ENCODE data around the gene HOXB1.
"Not testable (repeated sequence)": the region's sequence is repeated elsewhere in the genome, so short reads cannot be mapped to it uniquely, and the experiment has no call there.

Gene HOXB1

DNA sequence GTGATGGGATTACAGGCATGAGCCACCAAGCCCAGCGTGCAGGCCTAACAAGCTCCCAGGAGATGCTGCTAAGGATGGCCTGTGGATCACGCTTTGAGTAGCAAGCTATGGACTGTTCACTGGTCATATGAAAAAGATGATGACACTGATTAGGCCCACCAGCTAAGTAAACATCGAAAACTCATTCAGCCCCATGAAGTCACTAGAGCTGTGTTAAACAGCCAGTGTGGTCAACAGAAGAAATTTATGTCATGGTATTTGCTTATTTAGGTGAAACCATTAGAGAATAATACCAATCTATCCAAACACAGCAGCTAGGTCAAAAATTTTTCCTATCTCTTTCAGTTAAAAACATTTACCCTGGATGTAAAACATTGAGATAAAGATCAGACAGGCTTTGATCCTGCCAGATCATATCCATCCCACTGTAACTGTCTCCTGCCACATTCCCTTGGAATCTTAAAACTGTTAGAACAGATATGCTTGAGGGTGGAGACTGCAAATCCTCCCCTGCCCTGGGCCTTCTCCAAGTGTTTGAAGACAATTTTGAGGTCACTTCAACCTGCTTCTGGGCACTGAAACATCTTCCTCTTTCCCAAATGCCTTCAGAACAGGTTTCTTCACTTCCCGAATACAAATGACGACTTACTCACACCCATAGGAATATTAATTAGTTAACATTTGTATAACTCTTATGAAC lies 30.9 kb downstream of the HOXB1 start:
- no peak for DNase-seq (ENCODE audit: low read depth in 2 of 2, low spot score in 1 of 2)

DNA sequence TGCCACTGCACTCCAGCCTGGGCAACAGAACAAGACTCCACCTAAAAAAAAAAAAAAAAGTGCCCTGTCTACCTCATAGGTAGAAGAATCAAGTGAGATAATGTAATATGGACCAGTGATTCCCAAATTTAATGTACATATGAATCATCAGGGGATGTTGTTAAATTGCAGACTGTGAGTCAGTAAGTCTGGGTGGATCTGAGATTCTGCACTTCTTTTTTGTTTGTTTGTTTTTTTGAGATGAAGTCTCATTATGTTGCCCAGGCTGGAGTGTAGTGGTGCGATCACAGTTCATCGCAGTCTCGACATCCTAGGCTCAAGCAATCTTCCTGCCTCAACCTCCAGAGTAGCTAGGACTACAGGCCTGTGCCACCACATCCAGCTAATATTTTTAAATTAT lies 31.6 kb downstream of the HOXB1 start:
- DNase-seq (ENCODE audit: low read depth in 2 of 2, low spot score in 1 of 2), result no peak

DNA sequence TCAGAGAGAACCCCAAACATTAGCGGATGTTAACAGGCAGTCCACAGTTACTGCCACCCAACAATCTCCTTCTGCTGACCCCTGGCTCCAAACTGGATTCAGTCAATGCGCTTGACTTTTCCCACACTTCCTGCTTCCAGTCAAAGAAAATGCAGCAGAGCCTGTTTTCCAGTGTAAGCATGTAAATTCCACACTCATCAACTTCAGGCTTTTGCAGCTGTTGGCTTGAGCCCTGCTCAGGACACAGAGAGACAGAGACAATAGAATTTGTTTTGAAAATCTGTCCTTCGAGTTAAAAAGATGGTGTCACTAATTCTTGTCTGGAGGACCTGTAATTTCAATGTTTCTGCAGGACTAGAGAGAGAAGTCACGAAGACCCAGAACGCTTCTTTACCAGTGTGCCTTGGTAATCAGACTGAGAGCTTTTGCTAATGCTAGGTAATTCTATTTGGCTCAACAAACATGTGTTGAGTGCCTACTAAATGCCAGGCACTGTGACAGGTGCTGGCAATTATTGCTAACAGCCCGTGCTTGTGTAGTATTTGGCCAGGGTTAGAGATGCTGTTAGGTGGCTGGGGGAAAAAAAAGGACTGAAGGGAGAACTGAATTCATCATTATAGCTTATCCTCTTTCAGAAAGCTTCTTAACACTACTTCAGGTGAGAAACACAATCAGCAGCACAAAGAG lies 32.5 kb downstream of the HOXB1 start:
- no peak for DNase-seq (ENCODE audit: low read depth in 2 of 2, low spot score in 1 of 2)

DNA sequence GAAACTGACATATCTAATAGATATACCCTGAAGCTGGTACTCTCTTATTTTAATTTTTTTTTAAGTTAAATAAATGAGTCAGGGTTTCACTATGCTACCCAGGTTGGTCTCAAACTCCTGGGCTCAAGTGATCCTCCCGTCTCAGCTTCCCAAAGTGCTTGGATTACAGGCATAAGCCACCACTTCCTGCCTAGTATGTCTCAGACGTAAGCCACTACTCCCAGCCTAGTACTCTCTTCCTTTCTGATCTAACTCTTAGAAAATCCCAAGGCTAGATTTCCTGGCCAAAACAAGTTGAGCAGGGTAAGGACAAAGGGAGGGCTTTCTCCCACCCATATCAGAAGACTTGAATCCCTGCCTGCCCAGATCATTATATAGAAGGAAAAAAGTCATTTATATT lies 33.7 kb downstream of the HOXB1 start:
- DNase-seq (ENCODE audit: low read depth in 2 of 2, low spot score in 1 of 2), result no peak

GRCh38 chr17:48494335-48494734 lies 36.5 kb downstream of the HOXB1 start:
- no peak for DNase-seq (ENCODE audit: low read depth in 2 of 2, low spot score in 1 of 2)

GRCh38 chr17:48492401-48493298 lies 38.2 kb downstream of the HOXB1 start:
- peak; percentile 27 to 31 for DNase-seq (ENCODE audit: low read depth in 2 of 2, low spot score in 1 of 2)

- no peak for DNase-seq (ENCODE audit: low read depth in 2 of 2, low spot score in 1 of 2)
Measured at GRCh38 chr17:48491527-48492273, 39.1 kb downstream of the HOXB1 start.

DNA sequence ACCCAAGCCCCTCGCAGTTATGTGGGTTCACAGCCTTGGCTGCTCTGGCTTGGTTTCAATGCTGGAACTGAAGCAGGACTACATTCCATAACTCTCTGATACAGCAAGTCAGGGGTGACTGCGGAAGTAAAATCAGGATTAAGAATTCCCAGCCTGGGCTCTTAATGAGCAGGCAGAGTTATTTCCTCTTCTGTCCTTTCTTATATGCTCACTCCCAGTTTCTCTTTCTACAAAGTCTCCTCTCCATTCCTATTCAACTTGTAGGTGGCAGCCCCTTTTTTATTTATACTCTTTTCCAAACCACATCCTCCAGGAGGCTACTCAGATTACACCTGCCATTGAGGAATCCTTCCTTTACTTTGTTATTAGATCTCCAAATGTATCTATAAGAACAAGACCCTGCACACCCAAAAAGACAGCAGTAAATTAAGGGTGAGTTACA lies 40.3 kb downstream of the HOXB1 start:
- DNase-seq (ENCODE audit: low read depth in 2 of 2, low spot score in 1 of 2), result no peak

DNA sequence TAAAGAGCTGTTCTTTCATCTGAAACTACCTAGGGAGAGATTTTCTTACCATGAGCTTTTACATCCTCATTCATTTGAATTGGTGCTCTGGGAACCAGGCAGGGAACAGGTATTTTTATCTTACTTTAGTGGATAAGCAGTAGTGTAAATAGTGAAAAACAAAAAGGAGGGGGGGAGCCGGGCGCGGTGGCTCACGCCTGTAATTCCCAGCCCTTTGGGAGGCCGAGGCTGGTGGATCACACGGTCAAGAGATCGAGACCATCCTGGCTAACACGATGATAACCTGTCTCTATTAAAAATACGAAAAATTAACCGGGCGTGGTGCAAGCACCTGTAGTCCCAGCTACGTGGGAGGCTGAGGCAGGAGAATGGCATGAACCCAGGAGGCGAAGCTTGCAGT lies 41.0 kb downstream of the HOXB1 start:
- DNase-seq (ENCODE audit: low read depth in 2 of 2, low spot score in 1 of 2), result no peak

GRCh38 chr17:48488548-48489106 lies 42.2 kb downstream of the HOXB1 start:
- DNase-seq (ENCODE audit: low read depth in 2 of 2, low spot score in 1 of 2), result no peak

DNA sequence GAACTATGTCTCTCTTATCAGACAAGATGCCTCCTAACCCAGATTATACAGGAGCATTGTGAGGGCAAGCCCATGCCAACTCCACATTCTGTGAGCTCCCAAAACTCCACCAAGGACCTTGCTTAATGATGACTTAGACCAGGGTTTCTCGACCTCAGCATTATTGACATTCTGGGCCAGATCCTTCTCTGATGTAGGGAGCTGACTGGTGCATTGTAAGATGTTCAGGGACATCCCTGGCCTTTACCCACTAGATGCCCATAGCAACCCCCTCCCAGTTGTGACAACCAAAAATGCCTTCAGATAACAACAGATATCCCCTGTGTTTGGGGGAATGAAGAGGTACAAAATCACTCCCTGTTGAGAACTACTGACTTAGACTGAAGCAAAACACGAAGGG lies 43.6 kb downstream of the HOXB1 start:
- no peak for DNase-seq (ENCODE audit: low read depth in 2 of 2, low spot score in 1 of 2)

GRCh38 chr17:48486557-48486956 lies 44.3 kb downstream of the HOXB1 start:
- no peak for DNase-seq (ENCODE audit: low read depth in 2 of 2, low spot score in 1 of 2)

GRCh38 chr17:48484850-48485249 lies 46.0 kb downstream of the HOXB1 start:
- no peak for DNase-seq (ENCODE audit: low read depth in 2 of 2, low spot score in 1 of 2)

DNA sequence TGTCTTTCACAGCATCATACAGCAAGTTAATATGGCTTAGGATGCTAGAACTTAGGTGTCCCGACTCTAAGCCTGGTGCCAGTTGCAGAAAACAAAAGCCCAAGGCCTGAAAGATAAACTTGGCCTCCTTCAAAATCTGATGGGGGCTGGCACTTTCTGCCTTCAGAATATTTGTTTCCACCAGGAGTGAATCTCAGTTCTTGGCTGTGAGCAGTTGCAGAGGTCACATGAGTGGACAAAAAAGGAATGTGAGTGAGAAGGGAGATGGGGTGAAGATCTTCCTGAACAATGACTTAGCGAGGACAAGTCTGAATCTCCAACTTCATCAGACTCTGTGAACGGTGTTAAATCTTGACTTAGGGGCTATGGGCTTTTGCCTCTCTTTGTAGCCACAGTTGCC lies 46.6 kb downstream of the HOXB1 start:
- DNase-seq (ENCODE audit: low read depth in 2 of 2, low spot score in 1 of 2), result no peak

- DNase-seq (ENCODE audit: low read depth in 2 of 2, low spot score in 1 of 2), result no peak
Measured at GRCh38 chr17:48483471-48484131, 47.2 kb downstream of the HOXB1 start.

DNA sequence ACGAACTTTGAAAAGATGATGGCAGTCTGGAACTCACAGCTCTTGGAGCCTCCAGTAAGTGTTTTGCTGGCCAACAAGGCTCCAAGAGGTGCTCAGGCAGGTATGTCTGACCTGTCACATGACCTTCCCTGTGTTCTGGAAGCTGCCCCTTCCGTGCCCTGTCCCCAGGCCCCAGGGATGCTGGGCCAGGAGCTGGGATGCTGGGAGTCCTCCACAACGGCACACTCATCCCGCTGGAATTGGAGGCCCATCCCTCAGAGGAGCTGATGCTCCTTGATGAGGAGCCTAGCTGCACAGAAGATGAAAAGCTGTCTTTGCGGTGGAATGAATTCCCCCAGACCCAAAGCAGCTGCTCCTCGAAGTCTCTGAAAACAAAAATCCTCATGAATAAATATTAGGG lies 47.8 kb downstream of the HOXB1 start:
- no peak for DNase-seq (ENCODE audit: low read depth in 2 of 2, low spot score in 1 of 2)

GRCh38 chr17:48482301-48482700 lies 48.5 kb downstream of the HOXB1 start:
- not testable (repeated sequence) for DNase-seq (ENCODE audit: low read depth in 2 of 2, low spot score in 1 of 2)

DNA sequence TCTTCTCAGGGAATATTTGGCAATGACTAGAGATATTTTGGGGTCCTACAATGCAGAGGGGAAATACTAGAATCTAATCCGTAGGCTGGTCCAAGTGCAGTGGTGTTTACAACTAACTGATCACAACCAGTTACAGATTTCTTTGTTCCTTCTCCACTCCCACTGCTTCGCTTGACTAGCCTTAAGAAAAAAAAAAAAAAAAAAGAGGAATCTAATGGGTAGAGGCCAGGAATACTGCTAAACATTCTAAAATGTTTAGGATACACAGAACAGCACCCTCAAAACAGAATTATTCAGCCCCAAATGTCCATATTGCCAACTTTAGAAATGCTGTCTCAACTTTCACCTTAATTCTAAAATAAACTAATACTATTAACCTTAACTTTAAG lies 51.8 kb downstream of the HOXB1 start:
- DNase-seq (ENCODE audit: low read depth in 2 of 2, low spot score in 1 of 2), result no peak

Data from stimulated activated CD8-positive, alpha-beta memory T cell treated with anti-CD3 and anti-CD28 coated beads, Interleukin-4, amount 100 ng/mL, for 4 hours (primary cell).